ENCODE measurements around the gene CRACR2B.
A peak's percentile ranks its signal among the peaks of the same experiment; 100 is the strongest.

CRACR2B gene

DNA sequence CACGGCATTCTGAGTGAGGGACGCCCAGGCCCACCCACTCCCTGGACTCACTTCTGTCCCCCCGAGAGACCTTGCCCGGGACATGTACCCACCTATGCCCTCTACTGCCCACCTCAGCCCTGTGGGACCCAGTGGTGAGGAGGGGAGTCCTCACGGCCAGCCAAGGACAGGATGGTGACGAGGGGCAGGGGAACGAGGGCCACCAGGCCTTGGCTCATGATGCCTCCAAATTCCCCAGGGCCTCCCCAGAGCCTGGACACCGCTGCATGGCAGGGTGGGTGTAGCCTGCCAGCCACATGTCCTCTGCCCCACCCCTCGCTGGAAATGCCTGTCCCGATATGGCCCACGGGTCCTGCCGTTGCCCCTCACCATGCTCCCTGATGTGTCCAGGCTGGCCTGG, 41.1 kb downstream of the CRACR2B start:
- DNase-seq (ENCODE audit: low spot score) = no peak

- no peak for DNase-seq (ENCODE audit: low spot score)
These were observed 41.8 kb downstream of the CRACR2B start for GRCh38 chr11:869399-870126.

DNA sequence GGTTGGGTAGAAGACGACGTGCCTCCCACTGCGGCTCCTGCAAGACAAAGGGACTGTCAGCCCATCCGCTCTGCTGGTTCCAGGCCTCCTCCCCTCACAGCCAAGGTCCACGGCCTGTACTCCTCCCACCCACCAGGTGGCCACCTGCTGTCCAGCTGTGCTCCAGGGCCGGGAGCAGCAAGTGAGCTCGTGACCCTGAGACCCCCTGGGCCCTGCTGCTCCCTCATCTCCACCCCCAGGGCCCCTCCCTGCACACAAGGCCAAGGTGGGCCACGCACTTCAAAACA, 42.4 kb downstream of the CRACR2B start:
- no peak for DNase-seq (ENCODE audit: low spot score)

- DNase-seq (ENCODE audit: low spot score) = no peak
These were observed 42.7 kb downstream of the CRACR2B start for GRCh38 chr11:870418-870817.

DNA sequence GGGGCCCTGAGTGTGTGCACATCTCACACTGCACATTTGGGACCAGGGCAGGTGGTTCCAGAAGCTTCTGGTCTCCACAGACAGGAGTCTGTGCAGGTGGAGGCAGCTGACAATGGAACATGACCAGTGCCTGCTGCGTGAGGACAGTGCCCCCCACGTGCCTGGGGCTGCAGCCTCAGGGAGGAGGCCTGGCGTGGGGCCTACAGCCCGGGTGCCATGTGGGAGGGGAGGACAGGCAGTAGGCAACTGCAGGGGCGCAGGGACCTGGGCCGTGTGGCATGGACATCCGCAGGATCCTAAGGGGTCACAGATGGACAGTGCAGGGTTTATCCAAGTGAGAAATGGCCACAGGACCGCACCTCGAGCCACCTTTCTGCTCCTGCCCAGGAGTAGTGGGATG, 43.8 kb downstream of the CRACR2B start:
- DNase-seq (ENCODE audit: low spot score) = no peak

DNA sequence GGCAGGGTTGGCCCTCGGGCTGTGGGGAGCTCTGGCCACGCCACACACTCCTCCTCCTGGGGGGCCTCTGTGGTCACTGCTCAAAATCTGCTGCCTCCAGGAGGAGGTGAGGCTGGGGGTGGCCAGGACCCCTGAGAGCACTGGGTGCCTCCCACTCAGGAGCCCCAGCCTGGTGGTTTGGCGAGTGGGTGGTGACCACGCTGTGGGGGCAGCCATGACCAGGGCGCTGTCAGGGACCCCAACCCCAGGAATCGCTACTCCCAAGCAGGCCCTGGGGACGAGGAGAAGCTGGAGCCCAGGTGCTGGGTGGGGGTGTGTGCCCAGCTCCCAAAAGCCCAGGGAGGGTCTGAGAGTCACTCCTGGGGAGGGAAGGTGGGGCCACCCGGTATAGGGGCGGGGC, 45.1 kb downstream of the CRACR2B start:
- DNase-seq (ENCODE audit: low spot score) = no peak

DNA sequence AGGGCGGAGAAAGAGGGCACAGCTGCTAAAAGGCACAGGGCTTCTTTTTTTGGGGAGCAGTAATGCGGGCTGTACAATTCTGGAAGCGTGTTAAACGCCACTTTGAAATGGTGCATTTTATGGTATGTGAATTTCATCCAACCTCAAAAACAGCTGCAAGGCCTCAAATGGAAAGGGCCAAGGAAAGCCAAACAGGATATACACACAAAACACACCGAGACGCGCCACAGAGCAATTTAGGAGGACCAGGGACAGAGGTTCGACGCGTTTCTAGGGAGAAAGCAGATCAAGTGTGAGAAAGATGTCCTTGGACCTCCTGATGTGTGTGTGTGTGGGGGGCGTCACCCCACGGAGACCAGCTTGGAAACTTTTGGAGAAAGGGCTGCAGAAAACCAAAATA, 46.0 kb downstream of the CRACR2B start:
- DNase-seq (ENCODE audit: low spot score) = no peak

GRCh38 chr11:875203-875602, 47.5 kb downstream of the CRACR2B start:
- no peak for DNase-seq (ENCODE audit: low spot score)

DNA sequence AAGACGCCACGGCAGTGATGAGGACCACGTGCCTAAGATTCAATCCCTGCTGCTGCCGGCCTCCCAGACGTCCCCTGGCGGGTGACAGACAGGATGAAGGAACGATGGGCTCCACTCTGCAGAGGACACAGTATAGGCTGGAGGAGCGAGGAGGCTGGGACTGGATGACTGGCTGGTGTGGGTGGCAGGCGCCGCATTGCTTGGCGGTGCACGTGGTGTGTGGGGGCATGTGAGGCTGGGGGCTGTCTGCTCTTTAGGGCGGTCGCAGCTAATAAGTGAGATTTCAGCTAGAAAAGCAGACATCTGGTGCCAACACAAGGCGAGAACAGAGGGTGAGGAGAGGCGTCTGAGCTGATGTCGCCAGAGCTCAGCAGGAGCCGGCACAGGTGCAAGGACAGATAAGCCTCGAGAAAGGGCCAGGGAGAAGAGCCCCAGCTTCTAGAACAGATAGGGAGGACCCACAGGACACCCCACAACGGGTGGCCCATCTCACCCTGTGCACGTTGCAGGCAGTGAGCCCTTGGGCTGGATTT, 48.1 kb downstream of the CRACR2B start:
- peak; percentile 91 for DNase-seq (ENCODE audit: low spot score)

DNA sequence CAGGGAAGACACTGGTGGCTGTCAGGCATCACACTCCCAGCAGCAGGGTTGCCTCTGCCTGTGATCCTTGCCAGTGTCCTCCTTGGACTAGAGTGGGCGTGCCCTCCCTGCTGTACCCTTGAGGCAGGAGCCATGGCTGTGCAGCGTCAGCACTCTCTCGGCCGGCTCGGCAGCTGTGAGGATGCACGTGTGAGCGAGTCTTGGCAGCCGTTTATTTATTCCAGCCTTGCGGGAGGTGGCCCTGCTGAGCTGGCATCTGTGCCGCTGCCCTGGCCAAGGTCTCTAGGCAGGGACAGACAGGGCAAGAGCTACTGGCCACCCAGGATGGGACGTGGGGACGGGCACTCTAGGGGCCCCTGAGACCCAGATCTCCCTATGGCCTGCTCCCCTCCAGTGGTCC, 48.8 kb downstream of the CRACR2B start:
- DNase-seq (ENCODE audit: low spot score) = peak; percentile 39

DNA sequence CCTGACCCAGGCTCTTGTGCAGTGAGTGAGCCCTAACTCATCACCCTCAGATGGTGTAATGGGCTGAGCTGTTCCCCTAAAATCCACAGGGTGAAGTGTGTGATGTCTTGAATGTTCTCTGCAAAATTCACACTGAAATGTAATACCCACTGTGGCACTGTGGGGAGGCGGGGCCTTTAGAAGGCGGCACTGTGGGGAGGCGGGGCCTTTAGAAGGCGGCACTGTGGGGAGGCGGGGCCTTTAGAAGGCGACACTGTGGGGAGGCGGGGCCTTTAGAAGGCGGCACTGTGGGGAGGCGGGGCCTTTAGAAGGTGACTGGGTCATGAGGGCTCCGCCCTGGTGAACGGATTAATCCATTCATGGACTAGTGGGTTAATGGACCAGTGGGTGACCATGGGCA, 49.8 kb downstream of the CRACR2B start:
- DNase-seq (ENCODE audit: low spot score) = peak; percentile 79

DNA sequence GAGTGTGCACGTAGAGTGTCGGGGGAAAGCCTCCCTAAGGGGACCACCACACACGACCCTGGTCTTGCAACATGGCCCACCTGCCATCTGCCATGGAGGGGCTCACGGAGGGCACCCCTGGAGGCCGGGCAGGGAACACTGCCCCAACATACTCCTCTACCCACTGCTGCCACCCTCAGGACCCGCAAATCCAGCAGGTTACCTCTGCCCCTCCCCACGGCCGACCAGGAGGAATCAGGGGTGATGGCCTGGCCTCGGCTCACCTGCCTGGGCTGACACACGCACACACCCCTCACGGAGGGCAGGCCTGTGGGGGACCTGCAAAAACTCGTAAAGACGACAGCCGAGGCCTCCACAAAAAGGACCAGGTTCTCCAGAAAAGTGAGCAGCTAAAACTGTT, 52.7 kb downstream of the CRACR2B start:
- DNase-seq (ENCODE audit: low spot score) = no peak
